Stimulated activated effector memory CD8-positive, alpha-beta T cell treated with anti-CD3 and anti-CD28 coated beads, Interleukin-12 subunit alpha, Interleukin-12 subunit beta, amount 100 ng/mL, for 72 hours (primary cell): ENCODE results near the gene CYSTM1.

Source experiments
- ATAC-seq: fragments of 150-1000 bp; cut with Tn5 transposase; 2 replicates; pipeline ENCODE4 v1.10.0; 2021
- DNase-seq, 2 donors: peaks; one replicate each; pipeline ENCODE4 v3.0.0; 2021 to 2022; ENCODE audit warnings: low spot score in 2 of 2
- H3K27ac Mint-ChIP-seq: one replicate; pipeline ENCODE4 v1.8.0; 2022; ENCODE audit warnings: mild to moderate bottlenecking, mixed read lengths
- H3K36me3 Mint-ChIP-seq: one replicate; pipeline ENCODE4 v1.8.0; 2022; ENCODE audit warnings: mild to moderate bottlenecking, mixed read lengths
- H3K4me1 Mint-ChIP-seq: one replicate; pipeline ENCODE4 v1.8.0; 2022; ENCODE audit warnings: mixed read lengths
- H3K4me3 Mint-ChIP-seq: one replicate; pipeline ENCODE4 v1.8.0; 2022; ENCODE audit warnings: mild to moderate bottlenecking, mixed read lengths
- H3K9me3 Mint-ChIP-seq: one replicate; pipeline ENCODE4 v1.8.0; 2022; ENCODE audit warnings: mixed read lengths

The CYSTM1 gene, protein sequence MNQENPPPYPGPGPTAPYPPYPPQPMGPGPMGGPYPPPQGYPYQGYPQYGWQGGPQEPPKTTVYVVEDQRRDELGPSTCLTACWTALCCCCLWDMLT

DNA sequence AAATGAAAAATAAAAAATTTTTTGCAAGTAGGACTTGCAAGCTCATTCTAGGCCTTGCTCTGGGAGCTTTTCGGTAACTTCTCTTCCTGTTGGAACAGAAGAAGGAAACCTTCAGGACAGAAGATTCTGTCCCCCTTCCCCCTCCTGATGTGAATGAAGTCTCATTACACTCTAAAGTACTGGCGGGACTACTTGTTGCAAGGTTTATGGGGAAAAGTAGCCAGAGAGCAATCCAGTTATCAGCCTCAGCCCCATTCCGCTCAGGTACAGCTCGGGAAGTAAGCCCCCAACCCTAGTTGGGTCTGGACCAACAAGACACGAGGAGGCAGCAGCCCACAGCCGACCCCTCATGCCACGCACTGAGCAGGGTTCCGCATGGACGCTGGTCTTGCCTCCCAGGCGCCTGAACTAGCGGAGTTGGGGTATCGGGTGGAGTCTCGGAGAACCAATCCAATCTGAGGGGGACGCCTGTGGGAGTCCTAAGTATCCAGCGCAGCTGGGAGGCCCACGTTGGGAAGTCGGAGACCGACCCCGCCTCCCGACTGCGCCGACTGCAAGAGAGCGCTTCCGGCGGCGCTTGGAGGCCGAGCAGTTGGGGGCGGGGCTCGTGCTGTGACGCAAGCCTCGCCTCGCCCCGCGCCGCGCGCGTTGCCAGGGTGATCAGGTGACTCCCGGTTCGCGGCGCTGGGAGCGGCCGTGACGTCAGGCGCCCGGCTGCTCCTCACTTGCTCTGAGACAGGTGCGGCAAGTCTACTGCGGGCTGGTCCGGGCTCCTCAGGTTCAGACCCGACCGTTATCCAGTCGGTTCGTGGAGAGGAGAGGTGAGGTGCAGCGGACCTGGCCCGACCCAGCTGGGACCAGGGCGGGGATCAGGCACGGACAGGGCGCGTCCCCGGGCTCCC lies at the start of gene CYSTM1:
Gene CYSTM1, plus strand, starts transcription at position 724 of the 902 bp plus-strand sequence. CDS start 19,278 bp downstream, outside the sequence.
- ATAC-seq (peak; percentile 95), DNase-seq (peak; percentile 92 to 95)
- peak within 1 kb of the TSS; percentile 89 for H3K27ac Mint-ChIP-seq
- H3K9me3 Mint-ChIP-seq = no peaks in the 10 kb centered on the region
- H3K4me3 Mint-ChIP-seq = peak within 1 kb of the TSS; percentile 89
- H3K4me1 Mint-ChIP-seq = peaks cover 14% of the 10 kb centered on the region
- peaks cover 5% of the 10 kb centered on the region for H3K36me3 Mint-ChIP-seq

DNA sequence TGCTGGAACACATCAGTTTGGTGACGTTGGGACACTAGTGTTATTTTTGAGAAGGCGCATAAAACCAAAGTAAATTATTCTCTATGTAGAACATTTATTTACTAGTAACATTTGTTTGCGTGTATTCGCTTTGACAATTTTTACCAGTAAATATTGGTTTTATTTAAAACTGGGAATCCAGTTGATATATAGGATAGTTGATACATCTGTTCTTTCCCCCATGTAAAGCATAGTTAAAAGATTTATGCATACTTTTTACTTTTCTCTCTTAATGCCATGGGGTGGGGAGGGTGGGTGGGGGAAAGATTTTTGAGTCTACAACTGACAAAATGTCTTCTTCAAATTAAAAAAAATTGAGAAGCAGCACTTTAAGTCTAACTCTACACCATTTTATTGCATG lies 49.4 kb upstream of the CYSTM1 start, which contains the start of gene IGIP:
Gene IGIP, plus strand, starts transcription at position 301 of the 400 bp plus-strand sequence. CDS start 2,540 bp downstream, outside the sequence.
- H3K4me1 Mint-ChIP-seq = peaks cover 23% of the 10 kb centered on the region
- no peak within 1 kb of the TSS for H3K4me3 Mint-ChIP-seq
- H3K36me3 Mint-ChIP-seq = no peaks in the 10 kb centered on the region
- no peak within 1 kb of the TSS for H3K27ac Mint-ChIP-seq
- H3K9me3 Mint-ChIP-seq = no peaks in the 10 kb centered on the region
- no peak for DNase-seq
- ATAC-seq = no peak

DNA sequence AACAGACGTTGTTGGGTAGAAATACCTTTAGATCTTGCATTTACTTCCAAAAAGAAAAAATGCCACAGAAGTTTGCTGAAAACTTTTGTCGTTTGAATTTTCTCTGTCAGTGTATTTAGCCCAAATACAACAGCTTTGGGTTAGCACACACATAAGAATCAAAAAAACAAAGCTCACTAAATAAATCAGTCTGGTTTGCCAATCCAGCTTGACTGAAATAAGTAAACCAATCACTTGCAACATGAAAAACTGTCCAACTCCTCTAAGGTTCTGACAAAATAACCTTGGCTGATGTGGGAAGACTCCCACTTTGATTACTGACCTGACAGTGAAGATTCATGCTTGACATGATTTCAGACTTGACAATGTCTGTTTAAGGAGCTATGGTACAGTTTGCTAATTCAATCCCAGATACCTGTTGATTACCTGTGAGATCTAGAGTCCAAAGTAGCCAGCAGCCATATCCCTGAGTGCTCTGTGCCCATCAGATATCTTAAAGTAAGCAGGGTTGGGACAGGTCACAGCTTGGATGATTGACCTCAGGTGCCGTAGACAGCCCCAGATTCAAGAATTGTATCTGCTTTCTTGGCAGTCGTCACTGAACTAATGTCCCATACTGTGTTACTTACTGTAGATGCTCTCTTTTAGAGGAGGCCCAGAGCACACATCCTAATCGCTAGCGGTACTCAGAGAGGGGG lies 48.5 kb upstream of the CYSTM1 start:
- Mint-ChIP-seq H3K9me3 (no peaks in the 10 kb centered on the region), H3K4me1 (peaks cover 25% of the 10 kb centered on the region), H3K4me3 (no peak overlapping the region), H3K27ac (no peak overlapping the region), H3K36me3 (no peaks in the 10 kb centered on the region)
- ATAC-seq (no peak), DNase-seq (no peak)

DNA sequence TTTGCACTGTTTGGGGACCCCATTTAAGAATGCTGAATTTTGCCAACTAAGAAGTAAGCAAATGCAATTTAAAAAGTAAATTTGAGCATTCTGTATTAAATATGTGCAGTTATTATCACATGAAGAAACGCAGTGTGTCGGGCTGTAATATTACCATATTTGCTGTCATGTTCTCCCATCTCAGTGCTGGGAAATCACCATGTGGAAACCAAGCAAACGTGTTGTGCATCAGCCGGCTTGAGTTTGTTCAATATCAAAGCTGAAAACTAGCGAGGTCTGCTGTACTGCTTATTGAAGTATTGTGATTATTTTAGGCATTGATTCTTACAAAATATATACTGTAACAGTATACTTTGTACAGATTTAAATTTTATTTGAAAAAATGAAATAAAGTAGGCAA lies 46.6 kb upstream of the CYSTM1 start:
- Mint-ChIP-seq H3K36me3 (no peaks in the 10 kb centered on the region), H3K4me1 (peaks cover 25% of the 10 kb centered on the region)
- ATAC-seq = no peak

DNA sequence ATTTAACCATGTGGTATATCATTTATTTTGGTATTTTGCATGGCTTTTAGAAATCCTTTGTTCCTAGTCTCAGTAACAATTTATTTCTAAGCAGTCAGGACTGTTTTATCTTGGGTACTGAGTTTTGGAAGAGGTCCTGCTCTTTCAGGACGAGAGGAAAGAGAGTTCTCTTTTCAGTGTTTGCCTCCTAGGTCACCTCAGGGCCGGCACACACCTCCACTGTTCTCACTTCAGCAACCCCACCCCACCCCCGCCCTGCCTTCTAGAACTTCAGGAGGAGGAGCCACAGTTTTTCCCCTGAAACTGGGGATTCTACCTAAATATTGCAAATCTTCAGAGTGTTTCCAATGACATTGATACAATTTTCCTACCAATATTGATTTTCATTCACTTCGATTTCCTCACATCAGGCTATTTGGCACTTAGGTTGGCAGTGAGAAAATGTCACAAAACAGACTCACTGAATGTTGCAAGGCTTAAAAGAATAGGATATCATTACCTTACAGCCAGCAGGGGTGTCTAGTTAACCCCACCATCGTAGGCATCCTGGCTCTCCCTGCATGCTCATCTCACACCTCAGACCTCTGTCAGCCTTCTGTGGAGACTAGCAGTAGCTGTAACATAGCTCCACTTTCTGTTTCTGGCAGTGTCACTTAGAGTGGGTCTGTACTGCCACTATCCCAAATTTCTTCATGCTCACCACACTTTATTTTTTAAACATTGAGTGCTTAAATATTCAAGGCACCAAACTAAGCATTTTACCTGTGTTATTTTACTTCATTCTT lies 43.8 kb upstream of the CYSTM1 start:
- ATAC-seq (peak; percentile 65), DNase-seq (peak in 1 of 2 donors; percentile 43)
- Mint-ChIP-seq H3K4me3 (no peak overlapping the region), H3K36me3 (no peaks in the 10 kb centered on the region), H3K27ac (no peak overlapping the region), H3K4me1 (peaks cover 35% of the 10 kb centered on the region), H3K9me3 (no peaks in the 10 kb centered on the region)

More for the DNA sequence above, 46.6 kb upstream of the CYSTM1 start:
- no peak overlapping the region for H3K27ac Mint-ChIP-seq
- no peak for DNase-seq
- no peaks in the 10 kb centered on the region for H3K9me3 Mint-ChIP-seq
- H3K4me3 Mint-ChIP-seq = no peak overlapping the region

DNA sequence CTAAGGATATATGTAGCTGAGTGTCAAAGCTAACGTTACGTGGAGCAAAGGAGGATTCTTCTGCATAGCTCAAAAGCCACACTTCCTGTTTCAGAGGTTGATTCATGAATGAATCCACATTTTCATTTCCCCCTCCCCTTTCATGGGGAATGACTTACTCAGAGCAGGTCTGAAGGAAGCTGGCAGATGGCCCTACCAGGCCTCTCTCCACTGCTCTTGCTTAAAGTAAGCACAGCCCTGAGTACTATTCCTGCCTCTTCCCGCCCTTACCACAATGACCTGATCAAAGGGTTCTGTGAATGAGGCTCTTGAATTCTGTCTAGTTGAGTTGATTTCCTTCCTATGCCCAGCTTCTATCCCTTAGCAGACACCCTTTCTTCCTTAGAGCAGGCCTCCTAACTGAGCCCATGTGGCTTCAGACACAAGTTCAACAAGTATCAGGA lies 43.0 kb upstream of the CYSTM1 start:
- Mint-ChIP-seq H3K36me3 (no peaks in the 10 kb centered on the region), H3K27ac (peak overlapping the region; percentile 46), H3K4me3 (no peak overlapping the region), H3K4me1 (peaks cover 32% of the 10 kb centered on the region), H3K9me3 (no peaks in the 10 kb centered on the region)
- DNase-seq = peak in 1 of 2 donors; percentile 49
- ATAC-seq = peak; percentile 80

DNA sequence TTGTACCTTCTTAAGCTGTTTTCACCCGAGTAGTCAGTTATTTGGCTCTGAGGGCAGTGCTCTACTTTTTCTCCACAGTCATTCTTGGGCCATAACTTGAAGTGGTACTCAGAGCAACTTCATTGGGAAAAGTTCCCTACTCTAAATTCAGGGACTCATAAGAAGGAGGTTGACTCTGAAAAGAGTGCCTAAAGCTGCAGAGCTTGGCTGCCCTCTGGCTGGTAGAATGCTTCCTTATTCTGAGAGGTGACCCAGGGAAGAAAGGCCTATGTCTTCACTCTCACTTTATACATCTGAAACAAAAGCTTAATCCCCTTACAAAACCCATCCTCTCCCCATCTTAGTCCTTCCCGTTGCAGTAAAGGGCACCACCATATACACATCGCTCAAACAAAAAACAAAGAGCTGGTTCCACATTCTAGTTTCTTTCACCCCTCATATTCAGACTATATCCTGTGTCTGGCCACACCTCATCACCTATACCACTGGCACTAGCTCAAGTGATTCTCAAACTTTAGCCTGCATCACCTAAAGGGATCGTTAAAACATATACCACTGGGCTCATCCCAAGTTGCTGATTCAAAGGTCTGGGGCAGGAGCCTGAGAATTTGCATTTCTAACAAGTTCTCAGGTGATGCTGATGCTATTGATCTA lies 41.3 kb upstream of the CYSTM1 start:
- Mint-ChIP-seq H3K4me3 (no peak overlapping the region), H3K4me1 (peaks cover 29% of the 10 kb centered on the region), H3K27ac (no peak overlapping the region), H3K9me3 (no peaks in the 10 kb centered on the region), H3K36me3 (no peaks in the 10 kb centered on the region)
- no peak for DNase-seq
- ATAC-seq = no peak

DNA sequence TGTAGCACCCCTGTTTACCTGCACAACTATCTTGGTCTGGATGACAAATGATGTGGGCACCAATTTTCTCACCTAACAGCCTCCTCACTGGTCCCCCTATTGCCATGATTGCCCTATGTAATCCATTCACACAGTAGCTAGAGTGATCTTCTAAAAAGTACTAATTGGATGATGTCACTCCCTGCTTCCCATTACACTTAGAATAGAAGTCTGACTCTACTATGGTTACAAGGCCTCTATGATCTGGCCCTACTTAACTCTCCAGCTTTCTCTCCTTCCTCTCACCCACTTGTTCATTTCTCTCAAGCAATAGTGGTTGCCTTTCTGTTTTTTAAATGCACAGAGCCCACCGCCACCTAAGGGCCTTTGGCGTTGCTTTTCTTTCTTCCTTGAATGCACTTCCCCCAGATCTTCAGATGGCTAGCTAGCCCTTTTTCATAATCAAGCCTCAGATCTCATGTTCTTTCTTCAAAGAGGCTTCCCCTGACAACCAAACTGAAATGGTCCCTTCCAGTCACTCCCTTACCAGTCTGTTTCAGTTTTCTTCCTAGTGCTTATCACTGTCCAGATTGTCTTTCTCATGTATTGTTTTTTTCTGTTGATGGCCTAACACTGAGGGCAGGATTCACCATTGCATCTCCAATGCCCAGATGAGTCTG lies 40.6 kb upstream of the CYSTM1 start:
- Mint-ChIP-seq H3K27ac (no peak overlapping the region), H3K4me3 (no peak overlapping the region), H3K9me3 (no peaks in the 10 kb centered on the region), H3K36me3 (no peaks in the 10 kb centered on the region), H3K4me1 (peaks cover 29% of the 10 kb centered on the region)
- no peak for DNase-seq
- no peak for ATAC-seq

DNA sequence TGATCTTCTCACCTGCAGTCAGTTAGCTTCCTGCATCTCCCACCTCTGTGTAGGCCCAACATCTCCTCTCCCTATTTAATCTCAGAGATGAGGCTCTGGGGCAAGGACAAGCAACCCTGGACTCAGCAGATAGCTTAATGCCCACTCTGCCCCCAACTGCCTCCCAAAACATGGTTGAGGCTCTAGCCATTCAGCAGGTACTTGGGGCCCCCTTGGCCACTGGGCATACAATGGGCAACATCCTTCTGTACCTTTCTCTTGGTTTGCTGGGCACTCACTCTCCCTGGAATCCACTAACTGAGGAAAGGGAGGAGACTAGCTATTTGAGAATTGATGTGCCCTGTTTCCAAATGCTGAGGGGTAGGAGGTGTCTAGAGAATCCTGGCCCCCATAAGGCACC lies 39.9 kb upstream of the CYSTM1 start:
- H3K27ac Mint-ChIP-seq = no peak overlapping the region
- ATAC-seq = no peak
- H3K36me3 Mint-ChIP-seq = no peaks in the 10 kb centered on the region
- H3K4me3 Mint-ChIP-seq = no peak overlapping the region
- peaks cover 29% of the 10 kb centered on the region for H3K4me1 Mint-ChIP-seq
- H3K9me3 Mint-ChIP-seq = no peaks in the 10 kb centered on the region
- DNase-seq = no peak

DNA sequence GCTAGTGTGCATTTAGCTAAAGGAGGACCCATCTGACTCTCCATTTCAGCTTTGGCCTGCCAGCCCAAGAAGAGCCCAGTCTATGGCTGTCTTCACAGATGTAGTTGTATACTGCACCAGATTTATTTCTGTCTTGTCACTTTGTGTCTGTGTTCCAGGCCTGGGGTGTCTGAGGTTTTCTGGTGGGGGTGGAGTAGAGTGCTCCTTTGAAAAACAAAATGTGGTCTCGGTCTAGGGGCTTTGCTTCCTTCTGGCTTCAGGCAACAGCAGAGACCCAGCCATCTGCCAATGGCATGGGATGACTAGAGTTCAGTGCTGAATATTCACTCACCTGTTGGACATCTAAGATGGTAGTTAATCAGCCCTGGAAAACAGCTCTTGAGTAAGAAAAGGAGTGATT lies 38.4 kb upstream of the CYSTM1 start:
- ATAC-seq (no peak), DNase-seq (no peak)
- Mint-ChIP-seq H3K4me3 (no peak overlapping the region), H3K9me3 (no peaks in the 10 kb centered on the region), H3K36me3 (no peaks in the 10 kb centered on the region), H3K27ac (no peak overlapping the region), H3K4me1 (peaks cover 24% of the 10 kb centered on the region)

DNA sequence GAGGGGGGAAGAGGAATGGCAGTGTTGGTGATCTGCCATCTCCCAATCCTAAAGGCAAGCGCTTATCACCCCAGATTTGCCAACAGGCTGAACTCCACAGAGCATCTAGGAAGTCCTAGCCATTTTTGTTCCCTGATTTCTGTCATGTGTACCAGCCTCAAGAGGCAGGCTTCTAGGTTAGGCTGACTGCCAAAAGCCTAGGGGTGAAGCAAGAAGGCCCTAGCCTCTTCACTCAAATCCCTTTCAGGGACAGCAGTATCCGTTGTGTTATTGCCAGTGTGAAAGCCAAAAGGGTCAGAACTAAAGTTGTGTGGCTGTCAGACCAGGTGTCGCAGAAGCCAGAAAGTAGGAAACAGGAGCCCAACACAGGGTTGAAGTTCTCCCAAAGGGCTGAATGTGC lies 34.6 kb upstream of the CYSTM1 start:
- Mint-ChIP-seq H3K36me3 (no peaks in the 10 kb centered on the region), H3K4me3 (no peak overlapping the region), H3K9me3 (no peaks in the 10 kb centered on the region), H3K27ac (no peak overlapping the region), H3K4me1 (peaks cover 20% of the 10 kb centered on the region)
- ATAC-seq = no peak
- no peak for DNase-seq

DNA sequence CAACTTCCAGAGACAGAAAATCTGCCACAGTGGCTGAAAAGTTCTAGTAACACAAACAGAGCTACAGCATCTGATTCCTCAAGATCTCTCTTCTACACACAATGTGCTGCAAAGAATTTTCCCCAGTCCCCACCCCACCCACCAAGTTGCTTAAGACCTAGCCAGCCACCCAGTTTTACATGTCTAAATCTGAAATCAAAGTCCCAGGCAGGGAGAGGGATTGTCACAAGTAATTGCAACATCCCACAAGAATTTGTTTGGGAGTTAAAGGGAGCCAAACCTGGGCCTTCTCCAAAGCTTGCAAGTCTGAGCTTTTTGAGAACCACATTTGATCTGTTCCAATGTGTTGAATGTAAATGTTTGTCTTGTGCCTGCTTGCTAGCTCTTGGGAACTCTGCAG lies 33.7 kb upstream of the CYSTM1 start:
- Mint-ChIP-seq H3K4me1 (peaks cover 23% of the 10 kb centered on the region), H3K27ac (no peak overlapping the region), H3K36me3 (no peaks in the 10 kb centered on the region), H3K9me3 (no peaks in the 10 kb centered on the region), H3K4me3 (no peak overlapping the region)
- ATAC-seq (no peak), DNase-seq (peak in 1 of 2 donors; percentile 18)

DNA sequence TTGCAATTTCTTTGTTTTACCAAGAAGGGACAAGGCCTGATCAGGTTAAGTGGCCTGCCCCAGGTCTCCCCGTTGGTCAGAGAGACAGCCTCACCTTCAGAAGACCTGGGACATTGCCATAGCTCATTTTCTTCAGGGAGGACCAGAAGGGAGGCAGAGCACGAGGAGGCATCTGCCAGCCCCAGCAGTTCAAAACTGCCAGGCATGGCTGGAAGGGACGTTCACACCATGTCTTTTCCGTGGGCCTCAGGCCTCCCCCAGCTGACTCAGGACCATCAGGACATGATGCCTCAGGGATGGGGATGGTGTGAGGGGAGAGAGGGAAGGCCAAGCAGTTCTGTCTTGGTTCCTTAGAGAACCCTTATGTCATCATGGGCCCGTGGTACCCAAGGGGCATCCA lies 32.7 kb upstream of the CYSTM1 start:
- no peak overlapping the region for H3K4me3 Mint-ChIP-seq
- H3K36me3 Mint-ChIP-seq = no peaks in the 10 kb centered on the region
- DNase-seq (peak in 1 of 2 donors; percentile 26), ATAC-seq (no peak)
- no peak overlapping the region for H3K27ac Mint-ChIP-seq
- no peaks in the 10 kb centered on the region for H3K9me3 Mint-ChIP-seq
- peaks cover 23% of the 10 kb centered on the region for H3K4me1 Mint-ChIP-seq

DNA sequence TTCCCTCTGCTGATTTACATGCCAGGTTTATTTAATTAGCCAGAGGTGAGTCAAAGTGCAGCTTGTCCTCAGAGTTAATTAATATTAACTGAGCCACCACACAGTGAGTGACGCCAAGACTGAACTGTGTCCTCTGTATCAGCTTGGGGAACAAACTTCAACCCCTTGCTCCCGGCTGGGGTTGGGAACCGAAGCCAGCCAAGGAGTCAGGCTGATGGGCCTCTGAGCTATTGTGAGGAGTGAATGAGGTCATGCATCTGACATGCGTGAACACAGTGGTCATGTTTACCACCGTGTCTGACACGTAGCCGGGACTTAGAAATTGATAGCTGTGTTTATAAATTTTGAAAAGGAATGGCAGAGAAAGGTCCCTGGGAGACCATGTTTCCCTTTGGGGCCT lies 32.1 kb upstream of the CYSTM1 start:
- Mint-ChIP-seq H3K9me3 (no peaks in the 10 kb centered on the region), H3K4me1 (peaks cover 23% of the 10 kb centered on the region)

More for the DNA sequence above, 32.1 kb upstream of the CYSTM1 start:
- Mint-ChIP-seq H3K27ac (no peak overlapping the region), H3K36me3 (no peaks in the 10 kb centered on the region), H3K4me3 (no peak overlapping the region)
- ATAC-seq (no peak), DNase-seq (peak in 1 of 2 donors; percentile 29)
